Measurements from ENCODE around the gene DNMT3A. TPM values are rescaled to one million over a fixed set of nuclear protein-coding genes. Genes with fewer than 3 reads are reported as not detected.

DNMT3A gene
- total and polyA plus RNA-seq, 2 of the 8 experiments (the other 6 are each of a cell fraction or from before 2014, with no cell fraction given), result 33.6 to 178 TPM

DNA sequence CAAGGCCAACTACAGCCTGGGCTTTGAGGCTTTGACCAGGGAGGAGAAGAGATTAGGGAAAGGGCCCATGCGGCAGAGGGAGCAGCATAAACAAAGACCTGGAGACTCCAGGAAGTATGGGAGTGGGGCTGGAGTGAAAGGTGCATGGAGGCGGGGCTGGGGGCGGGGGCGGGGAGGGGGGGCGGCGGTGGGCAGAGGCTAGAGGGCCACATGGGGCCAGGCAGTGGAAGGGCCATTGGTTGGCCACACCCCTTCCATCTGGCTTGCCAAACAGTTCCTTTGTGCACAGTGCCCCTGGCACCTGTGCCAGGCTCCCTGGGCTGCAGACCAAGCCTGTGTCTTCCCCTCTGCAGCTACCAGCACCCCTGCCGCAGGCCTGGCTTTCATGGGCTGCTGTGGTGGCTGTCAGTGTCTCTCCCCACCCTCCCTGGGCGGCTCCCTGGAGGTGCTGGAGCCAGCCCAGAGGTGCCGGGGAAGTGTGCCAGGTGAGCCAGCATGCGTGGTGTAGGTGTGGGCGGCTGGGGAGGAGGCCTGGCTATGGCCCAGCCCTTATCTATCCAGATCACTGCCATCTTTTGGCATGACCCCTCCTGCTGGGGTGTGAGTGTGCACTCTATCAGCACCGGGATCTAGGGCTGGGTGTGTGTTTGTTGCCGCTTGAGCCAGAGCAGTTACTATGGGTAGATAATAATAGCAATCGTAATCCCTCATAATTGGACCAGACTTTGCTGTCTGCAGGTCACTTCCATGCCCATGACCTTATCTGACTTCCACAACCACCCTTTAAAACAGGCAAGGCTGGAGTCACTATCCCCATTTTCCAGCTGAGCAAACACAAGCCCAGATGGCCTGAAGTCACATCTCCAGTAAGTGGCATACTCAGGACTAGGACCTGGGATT is 30.5 kb downstream of the DNMT3A start (continued):
- TF ChIP-seq, protein P1, sequence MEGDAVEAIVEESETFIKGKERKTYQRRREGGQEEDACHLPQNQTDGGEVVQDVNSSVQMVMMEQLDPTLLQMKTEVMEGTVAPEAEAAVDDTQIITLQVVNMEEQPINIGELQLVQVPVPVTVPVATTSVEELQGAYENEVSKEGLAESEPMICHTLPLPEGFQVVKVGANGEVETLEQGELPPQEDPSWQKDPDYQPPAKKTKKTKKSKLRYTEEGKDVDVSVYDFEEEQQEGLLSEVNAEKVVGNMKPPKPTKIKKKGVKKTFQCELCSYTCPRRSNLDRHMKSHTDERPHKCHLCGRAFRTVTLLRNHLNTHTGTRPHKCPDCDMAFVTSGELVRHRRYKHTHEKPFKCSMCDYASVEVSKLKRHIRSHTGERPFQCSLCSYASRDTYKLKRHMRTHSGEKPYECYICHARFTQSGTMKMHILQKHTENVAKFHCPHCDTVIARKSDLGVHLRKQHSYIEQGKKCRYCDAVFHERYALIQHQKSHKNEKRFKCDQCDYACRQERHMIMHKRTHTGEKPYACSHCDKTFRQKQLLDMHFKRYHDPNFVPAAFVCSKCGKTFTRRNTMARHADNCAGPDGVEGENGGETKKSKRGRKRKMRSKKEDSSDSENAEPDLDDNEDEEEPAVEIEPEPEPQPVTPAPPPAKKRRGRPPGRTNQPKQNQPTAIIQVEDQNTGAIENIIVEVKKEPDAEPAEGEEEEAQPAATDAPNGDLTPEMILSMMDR (IDR thresholded peaks at IDR 0.05; ENCODE audit: control extremely low read depth in 1 of 3, insufficient read depth in 1 of 3, low read depth in 1 of 3, low read length in 3 of 3), result 0 out of 4 replicates have a peak, but pooled peaks of 1 of the 3 experiments have one; percentile 10
- TF ChIP-seq, protein P2, sequence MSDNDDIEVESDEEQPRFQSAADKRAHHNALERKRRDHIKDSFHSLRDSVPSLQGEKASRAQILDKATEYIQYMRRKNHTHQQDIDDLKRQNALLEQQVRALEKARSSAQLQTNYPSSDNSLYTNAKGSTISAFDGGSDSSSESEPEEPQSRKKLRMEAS (IDR thresholded peaks at IDR 0.05), result peak; percentile 67
- TF ChIP-seq POLR2A (IDR thresholded peaks at IDR 0.05; ENCODE audit: control extremely low read depth in 1 of 2, low read depth in 2 of 2, low read length in 2 of 2), result 0 out of 3 replicates have a peak, but pooled peaks of 1 of the 2 experiments have one; percentile 39
- peak; percentile 92 for TF ChIP-seq SP1 (IDR thresholded peaks at IDR 0.05; ENCODE audit: low read depth, low read length)
- no peak for TF ChIP-seq HDAC6 (IDR thresholded peaks at IDR 0.05; ENCODE audit: low read depth, low read length)
- TF ChIP-seq BACH1 (IDR thresholded peaks at IDR 0.05; ENCODE audit: low read length), result no peak
